GM12891 (cell line): ENCODE data around the gene S1PR1.

Experiments used
- PAX5 ChIP-seq: IDR thresholded peaks from 2 replicates; pipeline ENCODE4 v1.6.1; 2011; ENCODE audit warnings: low read length, moderate library complexity, mild to moderate bottlenecking; ENCODE audit not compliant: insufficient read depth, severe bottlenecking
- POLR2A ChIP-seq: IDR thresholded peaks from 2 replicates; pipeline ENCODE4 v1.6.1; 2011; ENCODE audit warnings: low read depth, low read length, control low read depth
- POLR2AphosphoS5 ChIP-seq: IDR thresholded peaks from 2 replicates; pipeline ENCODE4 v1.6.1; 2011; ENCODE audit warnings: low read depth, low read length, control low read depth
- SPI1 ChIP-seq: IDR thresholded peaks from 2 replicates; pipeline ENCODE4 v1.6.1; 2011; ENCODE audit warnings: low read depth, low read length, control low read depth
- TAF1 ChIP-seq: IDR thresholded peaks from 2 replicates; pipeline ENCODE4 v1.6.1; 2011; ENCODE audit warnings: low read depth, low read length, control low read depth

GRCh38 chr1:101188331-101188730, 48.5 kb upstream of the S1PR1 start:
- no peak for TF ChIP-seq POLR2A
- no peak for TF ChIP-seq POLR2AphosphoS5
- no peak for TF ChIP-seq PAX5
- no peak for TF ChIP-seq SPI1
- no peak for TF ChIP-seq TAF1
